Frontal cortex (tissue), 4 donors: ENCODE results near the gene CNNM3. TPM values are rescaled to one million over a fixed set of nuclear protein-coding genes. Genes with fewer than 3 reads are reported as not detected.
"Not testable (repeated sequence)": the region's sequence is repeated elsewhere in the genome, so short reads cannot be mapped to it uniquely, and the experiment has no call there.

Experiments used
- DNase-seq, 2 donors: peaks; one replicate each; pipeline ENCODE4 v3.0.0; 2012; ENCODE audit warnings: low spot score in 2 of 2
- FAIRE-seq: peaks from 2 replicates; lab custom pipeline; 2012; peaks lifted over from hg19 to GRCh38; lab: Jason Lieb, UNC
- total RNA-seq: library from RNA; depleted of rRNA; stranded (reverse); fragments of >200 nt; gene quantifications from one replicate; pipeline ENCODE4 v1.2.3, GENCODE V29; 2014
- donor health status: control.
- donor health status: control.
- donor health status: control.

The CNNM3 gene
- total RNA-seq, 1 donor from 2014 or later, result 11.8 TPM

GRCh38 chr2:96859681-96860064 is 43.6 kb downstream of the CNNM3 start:
- FAIRE-seq (no peak), DNase-seq (no peak)

- FAIRE-seq, result no peak
Measured at GRCh38 chr2:96860065-96861029, 44.3 kb downstream of the CNNM3 start.

DNA sequence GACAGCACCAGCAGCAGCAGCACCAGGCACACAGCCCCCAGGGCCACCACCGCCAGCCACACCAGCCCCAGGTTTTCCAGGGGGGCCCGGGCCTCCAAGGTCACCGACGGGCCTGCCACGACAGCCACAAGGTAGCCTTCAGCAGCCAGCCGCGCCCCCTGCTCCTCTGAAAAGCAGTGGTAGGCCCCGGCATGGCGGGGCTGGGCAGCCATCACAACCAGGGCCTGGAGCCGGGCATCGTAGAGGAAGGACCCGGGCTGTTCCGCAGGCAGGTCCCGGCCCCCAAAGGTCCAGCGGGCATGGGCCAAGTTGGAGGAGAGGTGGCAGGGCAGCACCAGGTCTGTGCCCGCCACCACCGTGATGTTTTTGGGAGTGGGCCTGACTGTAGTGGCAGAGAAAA is 45.0 kb downstream of the CNNM3 start:
- FAIRE-seq (no peak), DNase-seq (no peak)

More at GRCh38 chr2:96860065-96861029, 44.3 kb downstream of the CNNM3 start:
- no peak for DNase-seq

DNA sequence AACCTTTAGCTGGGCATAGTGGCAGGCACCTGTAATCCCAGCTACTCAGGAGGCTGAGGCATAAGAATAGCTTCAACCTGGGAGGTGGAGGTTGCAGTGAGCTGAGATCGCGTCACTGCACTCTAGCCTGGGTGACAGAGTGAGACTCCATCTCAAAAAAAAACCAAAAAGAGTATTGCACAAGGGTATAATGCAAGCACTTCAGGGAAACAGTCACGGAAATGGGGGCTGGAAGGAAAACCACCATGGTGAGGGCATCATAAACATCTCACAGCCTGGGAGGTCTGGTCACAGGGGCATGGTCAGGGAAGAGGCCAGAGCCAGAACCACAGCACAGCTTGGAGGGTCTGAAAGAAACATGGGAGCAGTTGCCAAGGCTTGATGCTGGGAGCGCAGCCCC is 47.0 kb downstream of the CNNM3 start:
- FAIRE-seq, DNase-seq: not testable (repeated sequence)

GRCh38 chr2:96863575-96864342 is 47.7 kb downstream of the CNNM3 start:
- DNase-seq (no peak), FAIRE-seq (no peak)

- FAIRE-seq (no peak), DNase-seq (no peak)
Measured at GRCh38 chr2:96864343-96865091, 48.4 kb downstream of the CNNM3 start.

- DNase-seq, result no peak
- FAIRE-seq, result no peak
Measured at GRCh38 chr2:96865654-96866053, 49.6 kb downstream of the CNNM3 start.

DNA sequence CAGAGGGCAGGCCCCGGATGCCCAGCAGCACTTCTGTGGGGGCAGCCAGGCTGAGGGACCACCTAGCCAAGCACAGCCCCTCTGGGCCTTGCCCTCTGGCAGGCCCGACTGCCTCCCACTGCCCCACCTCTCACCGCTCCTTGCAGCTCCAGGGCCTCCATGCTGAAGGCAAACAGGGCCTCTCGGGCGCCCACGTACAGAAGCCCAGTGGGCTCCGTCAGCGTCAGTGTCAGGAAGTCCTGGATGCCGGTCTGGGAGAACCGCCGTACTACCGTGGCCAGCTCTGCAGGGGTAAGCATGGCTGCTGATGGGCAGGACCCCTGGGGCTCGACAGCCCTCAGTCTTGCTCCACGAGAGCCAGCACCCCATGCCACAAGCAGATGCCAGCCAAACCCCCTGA is 50.1 kb downstream of the CNNM3 start:
- no peak for DNase-seq
- FAIRE-seq, result no peak

- DNase-seq (no peak), FAIRE-seq (no peak)
Measured at GRCh38 chr2:96866586-96866985, 50.5 kb downstream of the CNNM3 start.

DNA sequence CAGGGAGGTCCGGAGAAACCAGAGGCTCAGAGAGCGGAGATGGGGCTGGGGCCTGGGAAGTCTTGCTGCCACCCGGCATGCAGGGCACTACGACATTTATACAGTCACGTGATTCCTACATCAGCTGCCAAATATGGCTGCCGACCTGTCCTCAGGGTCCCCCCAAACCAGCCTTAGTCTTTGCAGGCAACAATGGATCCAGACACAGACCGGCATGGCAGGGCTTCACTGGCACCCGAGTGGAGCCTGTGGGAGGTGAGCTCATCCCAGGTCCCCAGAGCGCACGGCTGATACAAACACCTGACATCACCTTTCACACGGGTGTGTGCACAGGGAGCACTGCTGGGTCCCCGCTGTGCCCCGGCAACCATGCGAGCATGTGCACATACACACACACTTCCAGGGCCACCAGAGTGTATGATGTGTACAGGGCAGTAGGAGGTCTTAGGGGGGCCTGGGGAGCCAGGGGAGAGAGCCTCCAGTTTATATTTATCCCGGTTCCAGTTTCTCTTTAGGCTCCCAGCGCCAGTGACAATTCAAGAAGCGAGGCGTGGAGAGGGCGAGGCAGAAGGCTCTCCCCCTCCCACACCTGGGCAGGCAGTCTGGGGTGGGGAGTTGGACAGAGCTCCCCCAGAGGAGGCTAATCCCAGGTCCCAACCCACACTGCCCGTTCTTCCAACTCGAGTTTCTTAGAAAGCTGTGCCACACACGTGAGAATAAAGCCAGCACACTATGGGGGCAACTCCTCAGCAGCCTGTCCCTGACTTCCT is 51.1 kb downstream of the CNNM3 start:
- FAIRE-seq (no peak), DNase-seq (no peak)

GRCh38 chr2:96867756-96868554 is 51.9 kb downstream of the CNNM3 start:
- DNase-seq (no peak), FAIRE-seq (no peak)

GRCh38 chr2:96868555-96869280 is 52.6 kb downstream of the CNNM3 start:
- no peak for FAIRE-seq
- peak; percentile 83 to 84 for DNase-seq

GRCh38 chr2:96869281-96869821 is 53.3 kb downstream of the CNNM3 start:
- FAIRE-seq, result no peak
- peak; percentile 71 to 83 for DNase-seq

- FAIRE-seq, result no peak
- DNase-seq, result peak; percentile 88 to 91
Measured at GRCh38 chr2:96869822-96870625, 54.0 kb downstream of the CNNM3 start, which contains the start of gene SEMA4C. Gene SEMA4C, minus strand, starts transcription at chr2:96870080. Its CDS starts 2,194 bp downstream, at chr2:96867886.

DNA sequence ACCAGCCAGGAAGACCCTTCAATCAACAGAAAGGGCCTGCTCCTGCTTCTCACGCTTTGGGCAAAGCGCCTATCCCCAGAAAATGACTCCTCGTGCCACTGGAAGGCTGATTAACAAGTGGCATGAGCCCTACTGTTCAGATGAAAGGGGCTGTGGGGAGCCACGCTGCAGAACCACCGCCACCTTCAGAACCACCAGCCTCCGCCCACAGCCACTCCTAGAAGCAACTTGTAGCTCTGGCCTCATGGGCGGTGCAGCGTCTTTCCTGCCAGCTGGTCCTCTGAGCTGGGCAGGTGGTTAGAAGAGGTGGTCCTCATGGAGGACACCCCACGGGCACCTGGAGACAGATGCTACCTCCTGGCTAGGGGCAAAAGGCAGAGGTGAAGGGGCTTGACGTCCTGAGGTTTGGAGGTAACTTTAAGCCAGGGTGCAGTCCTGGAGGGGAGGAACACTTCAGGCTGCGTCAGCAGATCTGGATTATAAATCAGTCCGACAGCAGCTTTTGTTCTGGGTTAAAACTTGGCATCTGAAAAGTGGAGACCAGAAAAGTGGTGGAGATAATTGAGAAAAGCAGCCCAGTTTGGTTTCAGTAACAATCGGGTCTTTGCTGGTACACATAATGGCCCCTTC is 54.7 kb downstream of the CNNM3 start:
- FAIRE-seq (no peak), DNase-seq (peak in 1 of 2 donors; percentile 64)

- FAIRE-seq (no peak), DNase-seq (no peak)
Measured at GRCh38 chr2:96872591-96873349, 56.7 kb downstream of the CNNM3 start.
